Liver (tissue), 9 donors: ENCODE data around the gene NDUFA3. TPM values are rescaled to one million over a fixed set of nuclear protein-coding genes. Genes with fewer than 3 reads are reported as not detected.

Experiments
- DNase-seq: peaks from one replicate; pipeline ENCODE4 v3.0.0-alpha.2; 2017; ENCODE audit warnings: low spot score
- H3K27ac ChIP-seq, 2 donors: one replicate each; pipeline ENCODE4 v1.7.0; 2013; ENCODE audit warnings: inconsistent platforms in 2 of 2, low read length in 2 of 2, control low read depth in 1 of 2, low read depth in 1 of 2, mild to moderate bottlenecking in 1 of 2
- H3K27me3 ChIP-seq, 4 donors: one replicate each; pipeline versions ENCODE4 v1.6.1 to v1.7.0; 2013; ENCODE audit warnings: low read length in 3 of 4, inconsistent platforms in 1 of 4, mild to moderate bottlenecking in 1 of 4, moderate library complexity in 1 of 4; ENCODE audit not compliant: control insufficient read depth in 4 of 4, insufficient read depth in 4 of 4
- H3K36me3 ChIP-seq, 4 donors: one replicate each; pipeline versions ENCODE4 v1.6.1 to v1.7.0; 2013; ENCODE audit warnings: low read length in 3 of 4, mild to moderate bottlenecking in 3 of 4, low read depth in 1 of 4, moderate library complexity in 1 of 4; ENCODE audit not compliant: control insufficient read depth in 4 of 4, insufficient read depth in 3 of 4
- H3K4me1 ChIP-seq, 4 donors: one replicate each; pipeline versions ENCODE4 v1.6.1 to v1.7.0; 2013; ENCODE audit warnings: low read length in 3 of 4, mild to moderate bottlenecking in 3 of 4, moderate library complexity in 1 of 4; ENCODE audit not compliant: control insufficient read depth in 4 of 4, insufficient read depth in 4 of 4
- H3K4me3 ChIP-seq, 3 donors: one replicate each; pipeline versions ENCODE4 v1.6.1 to v1.7.0; 2013; ENCODE audit warnings: low read length in 3 of 3, control low read depth in 1 of 3, low read depth in 1 of 3, mild to moderate bottlenecking in 1 of 3
- H3K9ac ChIP-seq, 2 donors: one replicate each; pipeline ENCODE4 v1.7.0; 2013; ENCODE audit warnings: low read length in 2 of 2, mild to moderate bottlenecking in 2 of 2, moderate library complexity in 2 of 2, control low read depth in 1 of 2, low read depth in 1 of 2
- H3K9me3 ChIP-seq, 4 donors: one replicate each; pipeline versions ENCODE4 v1.6.1 to v1.7.0; 2013; ENCODE audit warnings: low read length in 3 of 4; ENCODE audit not compliant: control insufficient read depth in 4 of 4
- EGR1 ChIP-seq, 2 donors: IDR thresholded peaks; 2 replicates each; pipeline ENCODE4 v1.6.1; 2016 to 2018; ENCODE audit warnings: antibody characterized with exemption in 2 of 2, low read depth in 2 of 2
- FOXA1 ChIP-seq: IDR thresholded peaks from 2 replicates; pipeline ENCODE4 v1.6.1; 2016; ENCODE audit warnings: antibody characterized with exemption
- FOXA2 ChIP-seq: IDR thresholded peaks from 2 replicates; pipeline ENCODE4 v1.6.1; 2016; ENCODE audit warnings: antibody characterized with exemption
- GABPA ChIP-seq, 2 donors: IDR thresholded peaks in 1 of 2; conservative IDR thresholded peaks in 1 of 2; 2 replicates each; pipeline ENCODE4 v1.6.1; 2016; ENCODE audit warnings: antibody characterized with exemption in 2 of 2, mild to moderate bottlenecking in 1 of 2, moderate library complexity in 1 of 2
- HNF4A ChIP-seq, 2 donors: conservative IDR thresholded peaks; 2 replicates each; pipeline ENCODE4 v1.6.1; 2016; ENCODE audit warnings: antibody characterized with exemption in 2 of 2, mild to moderate bottlenecking in 2 of 2
- HNF4G ChIP-seq: IDR thresholded peaks from 2 replicates; pipeline ENCODE4 v1.6.1; 2016; ENCODE audit warnings: antibody characterized with exemption
- NR2F2 ChIP-seq: IDR thresholded peaks from 2 replicates; pipeline ENCODE4 v1.6.1; 2016; ENCODE audit warnings: antibody characterized with exemption
- RAD21 ChIP-seq, 2 donors: IDR thresholded peaks; 2 replicates each; pipeline ENCODE4 v1.6.1; 2016; ENCODE audit warnings: antibody characterized with exemption in 2 of 2, mild to moderate bottlenecking in 2 of 2
- RXRA ChIP-seq, 2 donors: IDR thresholded peaks; 2 replicates each; pipeline ENCODE4 v1.6.1; 2017 to 2018; ENCODE audit warnings: antibody characterized with exemption in 2 of 2, mild to moderate bottlenecking in 1 of 2
- SP1 ChIP-seq: IDR thresholded peaks from 2 replicates; pipeline ENCODE4 v1.6.1; 2018; ENCODE audit warnings: antibody characterized with exemption, mild to moderate bottlenecking
- TAF1 ChIP-seq: conservative IDR thresholded peaks from 2 replicates; pipeline ENCODE4 v1.6.1; 2016; ENCODE audit warnings: antibody characterized with exemption, mild to moderate bottlenecking
- YY1 ChIP-seq: IDR thresholded peaks from 2 replicates; pipeline ENCODE4 v1.6.1; 2016; ENCODE audit warnings: antibody characterized with exemption, mild to moderate bottlenecking
- WGBS: extraction: QIAGEN DNeasy Blood & Tissue Kit; methylation state at CpG from one replicate; pipeline ENCODE4 v1.1.7; 2013; 5-methylcytosine and 5-hydroxymethylcytosine counted together
- polyA plus RNA-seq, 2 donors: library from polyadenylated mRNA; stranded (reverse) in 1 of 2; unstranded in 1 of 2; fragments of 200-250 nt in 1 of 2; fragments of >200 nt in 1 of 2; fragmentation: Nextera tagmentation in 1 of 2; extraction: Ambion mirVana in 1 of 2; gene quantifications; one replicate each; pipeline versions ENCODE4 v1.2.1 to v1.2.3, GENCODE V29; 2013 to 2015
- total RNA-seq, 2 donors: library from RNA; depleted of rRNA; stranded (reverse); fragments of >200 nt; gene quantifications; one replicate each; pipeline ENCODE4 v1.2.3, GENCODE V29; 2014
- TF ChIP-seq, protein P1 (sequence below): IDR thresholded peaks from 2 replicates; pipeline ENCODE4 v1.6.1; 2016; ENCODE audit warnings: antibody characterized with exemption
- TF ChIP-seq, protein P2 (sequence below): IDR thresholded peaks from 2 replicates; pipeline ENCODE4 v1.6.1; 2016; ENCODE audit warnings: antibody characterized with exemption
- TF ChIP-seq, protein P3 (sequence below): IDR thresholded peaks from 2 replicates; pipeline ENCODE4 v1.6.1; 2016; ENCODE audit warnings: antibody characterized with exemption, mild to moderate bottlenecking
- TF ChIP-seq, protein P4 (sequence below): IDR thresholded peaks from 2 replicates; pipeline ENCODE4 v1.6.1; 2016; ENCODE audit warnings: antibody characterized with exemption
- TF ChIP-seq, protein P5 (sequence below): fragments of 150-350 bp; IDR thresholded peaks from 2 replicates; pipeline ENCODE4 v1.5.1; 2017; ENCODE audit warnings: improper control_type of control experiment, low read depth, low read length; ENCODE audit not compliant: missing input control
- donor health status: healthy.
- donor health status: healthy.
- donor health status: healthy.
- donor health status: healthy.
- donor health status: healthy.

NDUFA3 gene
- total and polyA plus RNA-seq, 4 donors = 5.9 to 343 (median 68.5) TPM

DNA sequence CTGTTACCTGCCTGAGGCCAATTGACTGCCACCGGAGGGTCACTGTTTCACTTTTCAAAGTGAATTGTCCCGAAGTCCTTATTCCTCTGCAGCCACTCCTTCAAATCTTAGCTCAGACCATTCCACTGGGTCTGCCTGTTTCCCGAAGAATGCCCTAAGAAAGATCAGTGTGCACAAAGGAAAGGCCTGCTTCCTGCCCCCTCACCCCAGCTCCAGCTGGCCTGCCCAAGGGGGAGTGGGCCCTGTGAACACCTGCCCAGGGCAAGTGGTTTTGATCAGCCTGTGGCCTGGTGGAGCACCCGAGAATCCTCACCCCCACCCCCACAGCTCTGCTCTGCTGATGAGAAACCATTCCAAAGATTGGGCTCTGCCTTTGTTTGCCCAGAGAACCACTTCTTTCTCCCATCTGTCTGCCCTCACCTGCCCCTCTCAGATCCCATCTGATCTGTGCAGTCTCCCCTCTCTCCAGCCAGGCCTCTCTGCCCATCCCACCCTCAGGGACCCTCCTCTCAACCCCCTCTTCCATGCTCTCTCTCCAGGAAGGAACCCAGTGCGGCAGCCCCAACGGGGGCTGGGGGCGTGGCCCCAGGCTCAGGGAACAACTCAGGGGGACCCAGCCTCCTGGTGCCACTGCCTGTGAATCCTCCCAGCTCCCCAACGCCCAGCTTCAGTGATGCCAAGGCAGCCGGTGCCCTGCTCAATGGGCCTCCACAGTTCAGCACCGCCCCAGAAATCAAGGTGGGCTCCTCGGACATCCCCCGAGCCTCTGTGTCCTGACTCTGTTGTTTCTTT lies 46.6 kb downstream of the NDUFA3 start:
- H3K27ac ChIP-seq = no peak overlapping the region
- H3K4me1 ChIP-seq = no peaks in the 10 kb centered on the region
- no peak overlapping the region for H3K9ac ChIP-seq
- no peaks in the 10 kb centered on the region for H3K27me3 ChIP-seq
- WGBS = 87% methylated on average over 12 of the region's 12 CpGs
- H3K36me3 ChIP-seq = peaks cover 30 to 94% (median 56%) of the 10 kb centered on the region in 4 donors
- H3K4me3 ChIP-seq = no peak overlapping the region
- no peak for TF ChIP-seq NR2F2
- TF ChIP-seq HNF4G = no peak
- H3K9me3 ChIP-seq = no peaks in the 10 kb centered on the region
- DNase-seq = no peak

DNA sequence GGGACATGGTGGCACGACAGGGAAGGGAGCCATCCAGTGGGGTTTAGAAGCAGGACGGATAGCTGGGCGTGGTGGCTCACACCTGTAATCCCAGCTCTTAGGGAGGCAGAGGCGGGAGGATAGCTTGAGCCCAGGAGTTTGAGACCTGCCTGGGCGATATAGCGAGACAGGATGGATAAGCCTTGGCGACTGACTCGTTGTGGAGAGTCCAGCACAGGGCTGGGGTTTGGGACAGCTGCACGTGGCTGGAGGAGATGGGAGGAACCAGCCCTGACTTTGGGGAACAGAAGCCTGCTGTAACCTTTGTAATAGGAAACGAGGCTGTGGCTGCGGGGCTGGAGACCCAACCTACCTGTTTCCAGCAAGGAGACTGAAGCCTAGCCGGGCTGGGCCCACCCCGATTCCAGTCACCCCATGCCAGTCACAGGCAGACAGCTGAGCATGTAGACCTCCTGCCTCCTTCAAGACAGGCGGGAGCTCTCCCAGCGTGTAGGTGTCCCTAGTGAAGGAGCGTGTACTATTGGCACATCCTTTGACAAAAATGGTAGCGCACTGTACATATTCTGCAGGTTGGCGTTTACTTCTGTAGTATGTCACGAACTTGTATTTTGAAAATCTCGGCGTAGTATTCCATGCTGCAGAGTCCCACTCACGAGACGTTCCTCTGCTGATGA lies 48.8 kb downstream of the NDUFA3 start:
- Histone ChIP-seq H3K9ac (no peak overlapping the region), H3K9me3 (no peaks in the 10 kb centered on the region), H3K4me1 (no peaks in the 10 kb centered on the region), H3K36me3 (peaks cover 29 to 94% (median 62%) of the 10 kb centered on the region in 4 donors), H3K4me3 (no peak overlapping the region), H3K27ac (no peak overlapping the region), H3K27me3 (no peaks in the 10 kb centered on the region)
- WGBS = 88% methylated on average over 23 of the region's 23 CpGs
- no peak for DNase-seq
- TF ChIP-seq TAF1 (no peak), NR2F2 (no peak), RAD21 (IDR thresholded peaks at IDR 0.05) (no peak), FOXA2 (no peak), FOXA1 (no peak), EGR1 (IDR thresholded peaks at IDR 0.05; ENCODE audit: low read depth in 2 of 2) (no peak), SP1 (no peak), HNF4A (conservative IDR thresholded peaks at IDR 0.05) (no peak)
- TF ChIP-seq, protein P1, sequence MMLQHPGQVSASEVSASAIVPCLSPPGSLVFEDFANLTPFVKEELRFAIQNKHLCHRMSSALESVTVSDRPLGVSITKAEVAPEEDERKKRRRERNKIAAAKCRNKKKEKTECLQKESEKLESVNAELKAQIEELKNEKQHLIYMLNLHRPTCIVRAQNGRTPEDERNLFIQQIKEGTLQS = no peak
- TF ChIP-seq, protein P2, sequence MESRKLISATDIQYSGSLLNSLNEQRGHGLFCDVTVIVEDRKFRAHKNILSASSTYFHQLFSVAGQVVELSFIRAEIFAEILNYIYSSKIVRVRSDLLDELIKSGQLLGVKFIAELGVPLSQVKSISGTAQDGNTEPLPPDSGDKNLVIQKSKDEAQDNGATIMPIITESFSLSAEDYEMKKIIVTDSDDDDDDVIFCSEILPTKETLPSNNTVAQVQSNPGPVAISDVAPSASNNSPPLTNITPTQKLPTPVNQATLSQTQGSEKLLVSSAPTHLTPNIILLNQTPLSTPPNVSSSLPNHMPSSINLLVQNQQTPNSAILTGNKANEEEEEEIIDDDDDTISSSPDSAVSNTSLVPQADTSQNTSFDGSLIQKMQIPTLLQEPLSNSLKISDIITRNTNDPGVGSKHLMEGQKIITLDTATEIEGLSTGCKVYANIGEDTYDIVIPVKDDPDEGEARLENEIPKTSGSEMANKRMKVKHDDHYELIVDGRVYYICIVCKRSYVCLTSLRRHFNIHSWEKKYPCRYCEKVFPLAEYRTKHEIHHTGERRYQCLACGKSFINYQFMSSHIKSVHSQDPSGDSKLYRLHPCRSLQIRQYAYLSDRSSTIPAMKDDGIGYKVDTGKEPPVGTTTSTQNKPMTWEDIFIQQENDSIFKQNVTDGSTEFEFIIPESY = no peak

DNA sequence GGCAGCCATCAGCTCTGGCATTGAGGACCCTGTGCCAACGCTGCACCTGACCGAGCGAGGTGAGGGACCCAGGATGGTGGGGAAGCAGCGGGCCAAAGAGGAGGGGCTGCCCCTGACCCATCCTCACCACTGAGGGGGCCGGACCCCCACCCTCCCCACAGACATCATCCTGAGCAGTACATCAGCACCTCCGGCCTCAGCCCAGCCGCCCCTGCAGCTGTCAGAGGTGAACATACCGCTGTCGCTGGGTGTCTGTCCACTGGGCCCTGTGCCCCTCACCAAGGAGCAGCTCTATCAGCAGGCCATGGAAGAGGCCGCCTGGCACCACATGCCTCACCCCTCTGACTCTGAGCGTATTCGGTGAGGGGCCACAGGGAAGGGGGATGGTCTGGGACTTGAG lies 49.6 kb downstream of the NDUFA3 start:
- Histone ChIP-seq H3K27ac (no peak overlapping the region), H3K9ac (no peak overlapping the region), H3K36me3 (peaks cover 36 to 94% (median 60%) of the 10 kb centered on the region in 4 donors), H3K4me3 (no peak overlapping the region), H3K4me1 (no peaks in the 10 kb centered on the region), H3K9me3 (no peaks in the 10 kb centered on the region), H3K27me3 (no peaks in the 10 kb centered on the region)
- WGBS = 94% methylated on average over 12 of the region's 12 CpGs
- DNase-seq = no peak
- TF ChIP-seq RXRA (IDR thresholded peaks at IDR 0.05) (no peak), FOXA2 (no peak), GABPA (IDR thresholded peaks at IDR 0.05 in 1 of 2, conservative IDR thresholded peaks at IDR 0.05 in 1 of 2) (no peak), SP1 (no peak), EGR1 (IDR thresholded peaks at IDR 0.05; ENCODE audit: low read depth in 2 of 2) (no peak), YY1 (no peak)
- TF ChIP-seq, protein P3, sequence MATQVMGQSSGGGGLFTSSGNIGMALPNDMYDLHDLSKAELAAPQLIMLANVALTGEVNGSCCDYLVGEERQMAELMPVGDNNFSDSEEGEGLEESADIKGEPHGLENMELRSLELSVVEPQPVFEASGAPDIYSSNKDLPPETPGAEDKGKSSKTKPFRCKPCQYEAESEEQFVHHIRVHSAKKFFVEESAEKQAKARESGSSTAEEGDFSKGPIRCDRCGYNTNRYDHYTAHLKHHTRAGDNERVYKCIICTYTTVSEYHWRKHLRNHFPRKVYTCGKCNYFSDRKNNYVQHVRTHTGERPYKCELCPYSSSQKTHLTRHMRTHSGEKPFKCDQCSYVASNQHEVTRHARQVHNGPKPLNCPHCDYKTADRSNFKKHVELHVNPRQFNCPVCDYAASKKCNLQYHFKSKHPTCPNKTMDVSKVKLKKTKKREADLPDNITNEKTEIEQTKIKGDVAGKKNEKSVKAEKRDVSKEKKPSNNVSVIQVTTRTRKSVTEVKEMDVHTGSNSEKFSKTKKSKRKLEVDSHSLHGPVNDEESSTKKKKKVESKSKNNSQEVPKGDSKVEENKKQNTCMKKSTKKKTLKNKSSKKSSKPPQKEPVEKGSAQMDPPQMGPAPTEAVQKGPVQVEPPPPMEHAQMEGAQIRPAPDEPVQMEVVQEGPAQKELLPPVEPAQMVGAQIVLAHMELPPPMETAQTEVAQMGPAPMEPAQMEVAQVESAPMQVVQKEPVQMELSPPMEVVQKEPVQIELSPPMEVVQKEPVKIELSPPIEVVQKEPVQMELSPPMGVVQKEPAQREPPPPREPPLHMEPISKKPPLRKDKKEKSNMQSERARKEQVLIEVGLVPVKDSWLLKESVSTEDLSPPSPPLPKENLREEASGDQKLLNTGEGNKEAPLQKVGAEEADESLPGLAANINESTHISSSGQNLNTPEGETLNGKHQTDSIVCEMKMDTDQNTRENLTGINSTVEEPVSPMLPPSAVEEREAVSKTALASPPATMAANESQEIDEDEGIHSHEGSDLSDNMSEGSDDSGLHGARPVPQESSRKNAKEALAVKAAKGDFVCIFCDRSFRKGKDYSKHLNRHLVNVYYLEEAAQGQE = no peak
- TF ChIP-seq, protein P4, sequence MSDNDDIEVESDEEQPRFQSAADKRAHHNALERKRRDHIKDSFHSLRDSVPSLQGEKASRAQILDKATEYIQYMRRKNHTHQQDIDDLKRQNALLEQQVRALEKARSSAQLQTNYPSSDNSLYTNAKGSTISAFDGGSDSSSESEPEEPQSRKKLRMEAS = no peak
- TF ChIP-seq, protein P2 = no peak
- TF ChIP-seq, protein P5, sequence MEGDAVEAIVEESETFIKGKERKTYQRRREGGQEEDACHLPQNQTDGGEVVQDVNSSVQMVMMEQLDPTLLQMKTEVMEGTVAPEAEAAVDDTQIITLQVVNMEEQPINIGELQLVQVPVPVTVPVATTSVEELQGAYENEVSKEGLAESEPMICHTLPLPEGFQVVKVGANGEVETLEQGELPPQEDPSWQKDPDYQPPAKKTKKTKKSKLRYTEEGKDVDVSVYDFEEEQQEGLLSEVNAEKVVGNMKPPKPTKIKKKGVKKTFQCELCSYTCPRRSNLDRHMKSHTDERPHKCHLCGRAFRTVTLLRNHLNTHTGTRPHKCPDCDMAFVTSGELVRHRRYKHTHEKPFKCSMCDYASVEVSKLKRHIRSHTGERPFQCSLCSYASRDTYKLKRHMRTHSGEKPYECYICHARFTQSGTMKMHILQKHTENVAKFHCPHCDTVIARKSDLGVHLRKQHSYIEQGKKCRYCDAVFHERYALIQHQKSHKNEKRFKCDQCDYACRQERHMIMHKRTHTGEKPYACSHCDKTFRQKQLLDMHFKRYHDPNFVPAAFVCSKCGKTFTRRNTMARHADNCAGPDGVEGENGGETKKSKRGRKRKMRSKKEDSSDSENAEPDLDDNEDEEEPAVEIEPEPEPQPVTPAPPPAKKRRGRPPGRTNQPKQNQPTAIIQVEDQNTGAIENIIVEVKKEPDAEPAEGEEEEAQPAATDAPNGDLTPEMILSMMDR = no peak
